Mucosa of gallbladder (tissue), 1 donor: Measurements from ENCODE around the gene POLE. TPM values are rescaled to one million over a fixed set of nuclear protein-coding genes. Genes with fewer than 3 reads are reported as not detected.

Source experiments
- DNase-seq: peaks from one replicate; pipeline ENCODE4 v3.0.0-alpha.2; 2020; ENCODE audit warnings: low spot score
- total RNA-seq: library from RNA; stranded (reverse); gene quantifications from one replicate; pipeline ENCODE4 v1.2.1, GENCODE V29; 2021
- donor health status: DM: no; HTN: no; CAD: no.

Gene POLE
- total RNA-seq, 1 donor from 2014 or later: 40.4 TPM

GRCh38 chr12:132632521-132633228, 54.5 kb downstream of the POLE start:
- no peak for DNase-seq

GRCh38 chr12:132631666-132632065, 55.5 kb downstream of the POLE start:
- no peak for DNase-seq

GRCh38 chr12:132630672-132631071, 56.5 kb downstream of the POLE start:
- DNase-seq: no peak

- no peak for DNase-seq
Measured at GRCh38 chr12:132629330-132629729, 57.8 kb downstream of the POLE start.

- no peak for DNase-seq
Measured at GRCh38 chr12:132625731-132626430, 61.3 kb downstream of the POLE start.

- no peak for DNase-seq
Measured at GRCh38 chr12:132624910-132625630, 62.1 kb downstream of the POLE start.

- DNase-seq: no peak
Measured at GRCh38 chr12:132624186-132624855, 62.8 kb downstream of the POLE start.

- DNase-seq: no peak
Measured at GRCh38 chr12:132623072-132623869, 63.9 kb downstream of the POLE start.

- peak; percentile 37 for DNase-seq
Measured at GRCh38 chr12:132622437-132623071, 64.6 kb downstream of the POLE start.

GRCh38 chr12:132621657-132622435, 65.3 kb downstream of the POLE start:
- DNase-seq: no peak

- DNase-seq: no peak
Measured at GRCh38 chr12:132620899-132621656, 66.1 kb downstream of the POLE start.

- no peak for DNase-seq
Measured at GRCh38 chr12:132620113-132620898, 66.8 kb downstream of the POLE start.

GRCh38 chr12:132619386-132620112, 67.6 kb downstream of the POLE start:
- no peak for DNase-seq

- no peak for DNase-seq
Measured at GRCh38 chr12:132619071-132619385, 68.1 kb downstream of the POLE start.

- DNase-seq: no peak
Measured at GRCh38 chr12:132618683-132619043, 68.5 kb downstream of the POLE start, which contains the start of gene P2RX2. TSS of gene P2RX2 (plus strand) at chr12:132618776. CDS start at chr12:132618817, 41 bp downstream.

GRCh38 chr12:132617822-132618682, 69.1 kb downstream of the POLE start:
- DNase-seq: no peak

GRCh38 chr12:132617135-132617701, 69.9 kb downstream of the POLE start:
- DNase-seq: no peak
